ENCODE data around the gene IL36RN. TPM values are rescaled to one million over a fixed set of nuclear protein-coding genes. Genes with fewer than 3 reads are reported as not detected.

Gene IL36RN
- polyA plus RNA-seq, 1 donor from 2014 or later: not detected

DNA sequence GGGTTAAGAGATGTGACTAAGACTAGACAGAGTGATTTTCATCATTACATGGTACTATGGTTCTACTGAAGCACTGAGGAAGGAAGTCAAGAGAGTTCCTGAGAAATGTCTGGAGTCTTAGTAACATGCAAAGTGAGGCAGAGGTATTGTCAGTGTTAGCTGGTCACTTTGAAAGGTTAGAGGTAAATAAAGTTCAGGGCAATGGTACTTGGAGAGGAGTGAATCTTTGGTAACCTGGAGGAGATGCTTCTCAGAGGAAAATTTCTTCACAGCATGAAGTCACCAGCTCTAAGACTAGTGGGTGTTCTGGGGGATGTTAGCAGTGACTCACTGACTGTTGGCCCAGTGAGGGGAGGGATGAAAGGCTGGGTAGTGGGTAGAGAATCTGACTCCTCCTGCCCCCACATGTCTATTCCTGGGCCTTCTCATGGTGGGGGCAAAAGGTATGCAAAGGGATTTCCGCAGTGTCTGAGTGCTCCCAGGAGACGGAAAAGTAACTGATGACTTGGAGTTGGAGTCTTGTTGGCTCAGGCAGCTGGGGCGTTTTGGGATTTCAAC lies 45.1 kb downstream of the IL36RN start:
- no peaks in the 10 kb centered on the region for H4K20me1 ChIP-seq (ENCODE audit: insufficient read depth)
- H3K9me2 ChIP-seq (ENCODE audit: insufficient read depth, low read length): no peaks in the 10 kb centered on the region
- H3K9me3 ChIP-seq (ENCODE audit: low read length): no peaks in the 10 kb centered on the region
- no peaks in the 10 kb centered on the region for H3K79me2 ChIP-seq (replicated peaks; ENCODE audit: insufficient read depth, low read length)
- no peaks in the 10 kb centered on the region for H3F3A ChIP-seq (ENCODE audit: insufficient read depth, low read length, poor library complexity, severe bottlenecking)
- no peaks in the 10 kb centered on the region for H3K27me3 ChIP-seq (ENCODE audit: insufficient read depth, low read depth, low read length)
- TF ChIP-seq, protein P1, sequence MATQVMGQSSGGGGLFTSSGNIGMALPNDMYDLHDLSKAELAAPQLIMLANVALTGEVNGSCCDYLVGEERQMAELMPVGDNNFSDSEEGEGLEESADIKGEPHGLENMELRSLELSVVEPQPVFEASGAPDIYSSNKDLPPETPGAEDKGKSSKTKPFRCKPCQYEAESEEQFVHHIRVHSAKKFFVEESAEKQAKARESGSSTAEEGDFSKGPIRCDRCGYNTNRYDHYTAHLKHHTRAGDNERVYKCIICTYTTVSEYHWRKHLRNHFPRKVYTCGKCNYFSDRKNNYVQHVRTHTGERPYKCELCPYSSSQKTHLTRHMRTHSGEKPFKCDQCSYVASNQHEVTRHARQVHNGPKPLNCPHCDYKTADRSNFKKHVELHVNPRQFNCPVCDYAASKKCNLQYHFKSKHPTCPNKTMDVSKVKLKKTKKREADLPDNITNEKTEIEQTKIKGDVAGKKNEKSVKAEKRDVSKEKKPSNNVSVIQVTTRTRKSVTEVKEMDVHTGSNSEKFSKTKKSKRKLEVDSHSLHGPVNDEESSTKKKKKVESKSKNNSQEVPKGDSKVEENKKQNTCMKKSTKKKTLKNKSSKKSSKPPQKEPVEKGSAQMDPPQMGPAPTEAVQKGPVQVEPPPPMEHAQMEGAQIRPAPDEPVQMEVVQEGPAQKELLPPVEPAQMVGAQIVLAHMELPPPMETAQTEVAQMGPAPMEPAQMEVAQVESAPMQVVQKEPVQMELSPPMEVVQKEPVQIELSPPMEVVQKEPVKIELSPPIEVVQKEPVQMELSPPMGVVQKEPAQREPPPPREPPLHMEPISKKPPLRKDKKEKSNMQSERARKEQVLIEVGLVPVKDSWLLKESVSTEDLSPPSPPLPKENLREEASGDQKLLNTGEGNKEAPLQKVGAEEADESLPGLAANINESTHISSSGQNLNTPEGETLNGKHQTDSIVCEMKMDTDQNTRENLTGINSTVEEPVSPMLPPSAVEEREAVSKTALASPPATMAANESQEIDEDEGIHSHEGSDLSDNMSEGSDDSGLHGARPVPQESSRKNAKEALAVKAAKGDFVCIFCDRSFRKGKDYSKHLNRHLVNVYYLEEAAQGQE (IDR thresholded peaks at IDR 0.05; ENCODE audit: borderline replicate concordance): no peak
- no peak for TF ChIP-seq POLR2AphosphoS5 (IDR thresholded peaks at IDR 0.05)
- no peak for TF ChIP-seq MXI1 (conservative IDR thresholded peaks at IDR 0.05; ENCODE audit: poor library complexity, severe bottlenecking)
- TF ChIP-seq EZH2 (IDR thresholded peaks at IDR 0.05; ENCODE audit: borderline replicate concordance, insufficient read depth, low read length, poor library complexity, severe bottlenecking): no peak
- no peak for TF ChIP-seq EP300 (conservative IDR thresholded peaks at IDR 0.05; ENCODE audit: poor library complexity, severe bottlenecking)
- TF ChIP-seq TAF1 (IDR thresholded peaks at IDR 0.05; ENCODE audit: low read depth): no peak
- TF ChIP-seq RAD21 (conservative IDR thresholded peaks at IDR 0.05): no peak
- TF ChIP-seq, protein P2, sequence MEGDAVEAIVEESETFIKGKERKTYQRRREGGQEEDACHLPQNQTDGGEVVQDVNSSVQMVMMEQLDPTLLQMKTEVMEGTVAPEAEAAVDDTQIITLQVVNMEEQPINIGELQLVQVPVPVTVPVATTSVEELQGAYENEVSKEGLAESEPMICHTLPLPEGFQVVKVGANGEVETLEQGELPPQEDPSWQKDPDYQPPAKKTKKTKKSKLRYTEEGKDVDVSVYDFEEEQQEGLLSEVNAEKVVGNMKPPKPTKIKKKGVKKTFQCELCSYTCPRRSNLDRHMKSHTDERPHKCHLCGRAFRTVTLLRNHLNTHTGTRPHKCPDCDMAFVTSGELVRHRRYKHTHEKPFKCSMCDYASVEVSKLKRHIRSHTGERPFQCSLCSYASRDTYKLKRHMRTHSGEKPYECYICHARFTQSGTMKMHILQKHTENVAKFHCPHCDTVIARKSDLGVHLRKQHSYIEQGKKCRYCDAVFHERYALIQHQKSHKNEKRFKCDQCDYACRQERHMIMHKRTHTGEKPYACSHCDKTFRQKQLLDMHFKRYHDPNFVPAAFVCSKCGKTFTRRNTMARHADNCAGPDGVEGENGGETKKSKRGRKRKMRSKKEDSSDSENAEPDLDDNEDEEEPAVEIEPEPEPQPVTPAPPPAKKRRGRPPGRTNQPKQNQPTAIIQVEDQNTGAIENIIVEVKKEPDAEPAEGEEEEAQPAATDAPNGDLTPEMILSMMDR (IDR thresholded peaks at IDR 0.05; ENCODE audit: poor library complexity, severe bottlenecking): no peak
- no peak for TF ChIP-seq SMC3 (conservative IDR thresholded peaks at IDR 0.05; ENCODE audit: poor library complexity)
- no peaks in the 10 kb centered on the region for H3K36me3 ChIP-seq (ENCODE audit: insufficient read depth, low read length)
- no peak overlapping the region for H2AFZ ChIP-seq (ENCODE audit: low read depth, low read length)
- no peak overlapping the region for H3K27ac ChIP-seq (ENCODE audit: low read length)
- no peak overlapping the region for H3K4me3 ChIP-seq (ENCODE audit: low read length)
- H3K9ac ChIP-seq (ENCODE audit: low read length): no peak overlapping the region
- no peak overlapping the region for H3K4me2 ChIP-seq (ENCODE audit: low read length)

DNA sequence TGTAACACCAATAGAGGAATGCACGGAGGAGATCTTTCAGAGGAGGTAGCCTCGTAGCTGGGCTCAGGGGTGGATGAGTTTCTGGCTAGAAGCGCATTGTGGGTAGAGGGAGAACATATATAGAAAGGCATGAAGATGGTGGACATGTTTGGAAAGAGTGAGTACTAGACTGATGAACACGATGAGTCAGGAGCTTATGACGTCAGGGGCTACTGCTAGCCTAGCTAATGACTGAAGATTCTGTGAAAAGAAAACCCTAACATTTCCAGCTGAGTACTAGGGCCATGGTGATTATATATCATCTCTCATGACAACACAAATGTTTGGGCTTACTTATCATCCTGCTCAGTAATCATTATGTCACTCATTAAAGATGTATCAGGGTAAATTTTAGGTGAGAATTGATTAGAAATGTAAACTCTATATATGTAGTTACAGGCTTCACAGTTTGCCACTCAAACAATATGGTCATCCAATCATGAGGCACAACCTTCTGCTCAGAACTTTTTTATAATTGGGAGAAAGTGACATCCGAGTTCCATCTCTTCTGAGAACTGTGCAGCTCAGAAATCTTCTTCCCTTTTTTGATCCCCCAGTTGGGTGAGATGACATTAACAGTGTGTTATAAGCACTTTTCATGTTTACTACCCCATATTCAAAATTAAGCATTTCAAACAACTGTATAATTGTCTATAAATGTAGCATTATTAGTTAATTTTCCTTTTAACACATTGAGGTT lies 46.2 kb downstream of the IL36RN start:
- Histone ChIP-seq H4K20me1 (ENCODE audit: insufficient read depth) (no peaks in the 10 kb centered on the region), H3K4me2 (ENCODE audit: low read length) (no peak overlapping the region), H3K36me3 (ENCODE audit: insufficient read depth, low read length) (no peaks in the 10 kb centered on the region), H3K27ac (ENCODE audit: low read length) (no peak overlapping the region), H3K9ac (ENCODE audit: low read length) (no peak overlapping the region), H3F3A (ENCODE audit: insufficient read depth, low read length, poor library complexity, severe bottlenecking) (no peaks in the 10 kb centered on the region), H3K9me2 (ENCODE audit: insufficient read depth, low read length) (no peaks in the 10 kb centered on the region), H3K79me2 (replicated peaks; ENCODE audit: insufficient read depth, low read length) (no peaks in the 10 kb centered on the region), H3K4me3 (ENCODE audit: low read length) (no peak overlapping the region), H3K9me3 (ENCODE audit: low read length) (no peaks in the 10 kb centered on the region), H3K27me3 (ENCODE audit: insufficient read depth, low read depth, low read length) (no peaks in the 10 kb centered on the region), H2AFZ (ENCODE audit: low read depth, low read length) (no peak overlapping the region)
- TF ChIP-seq MXI1 (conservative IDR thresholded peaks at IDR 0.05; ENCODE audit: poor library complexity, severe bottlenecking) (no peak), RAD21 (conservative IDR thresholded peaks at IDR 0.05) (no peak), SMC3 (conservative IDR thresholded peaks at IDR 0.05; ENCODE audit: poor library complexity) (no peak), POLR2AphosphoS5 (IDR thresholded peaks at IDR 0.05) (no peak), EZH2 (IDR thresholded peaks at IDR 0.05; ENCODE audit: borderline replicate concordance, insufficient read depth, low read length, poor library complexity, severe bottlenecking) (no peak), TAF1 (IDR thresholded peaks at IDR 0.05; ENCODE audit: low read depth) (no peak), EP300 (conservative IDR thresholded peaks at IDR 0.05; ENCODE audit: poor library complexity, severe bottlenecking) (no peak)
- TF ChIP-seq, protein P1 (IDR thresholded peaks at IDR 0.05; ENCODE audit: borderline replicate concordance): no peak
- TF ChIP-seq, protein P2 (IDR thresholded peaks at IDR 0.05; ENCODE audit: poor library complexity, severe bottlenecking): no peak
